ENCODE data around the gene SEC14L3. TPM values are rescaled to one million over a fixed set of nuclear protein-coding genes. Genes with fewer than 3 reads are reported as not detected.

SEC14L3 gene
- not detected in 2 replicates for total RNA-seq

DNA sequence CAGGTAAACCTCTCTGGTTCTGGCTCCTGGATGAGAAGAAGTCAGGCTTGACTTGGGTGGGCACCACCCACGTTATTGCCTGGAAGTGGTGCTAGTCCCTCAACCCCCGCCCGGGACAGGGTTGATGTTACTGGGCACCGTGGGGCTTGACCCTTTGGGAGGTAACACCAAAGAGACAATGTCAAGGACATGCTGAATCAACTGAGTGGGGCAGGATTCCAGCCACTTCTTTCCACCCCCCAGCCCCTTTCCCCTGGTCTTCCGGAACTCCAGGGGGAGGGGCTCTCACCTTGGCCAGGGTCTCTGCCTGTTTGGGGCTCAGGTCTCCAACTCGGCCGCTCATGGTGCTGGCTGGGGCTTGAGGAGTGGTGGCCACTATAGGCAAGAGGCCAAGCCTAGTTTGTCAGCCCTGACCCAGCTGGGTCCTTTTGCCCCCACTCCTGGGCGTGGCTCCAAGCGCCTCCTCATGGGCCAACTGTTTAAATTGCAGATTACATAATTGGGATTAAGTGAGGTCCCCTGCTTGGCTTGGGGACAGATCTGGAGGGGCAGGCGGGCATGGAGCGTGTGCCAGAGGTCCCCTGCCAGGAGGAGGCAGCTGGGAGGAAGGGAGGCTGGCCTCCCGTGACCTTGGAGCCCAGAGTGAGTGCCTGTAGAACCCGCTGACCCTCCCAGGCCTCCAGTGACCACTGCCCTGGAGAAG is at the start of gene SEC14L3:
SEC14L3 (minus strand) TSS at position 402 of the 703 bp plus-strand sequence; CDS start at position 343, 59 bp downstream.
- DNase-seq (ENCODE audit: low read depth in 2 of 2) = no peak

- DNase-seq (ENCODE audit: low read depth in 2 of 2) = no peak
Observed at GRCh38 chr22:30519842-30520425, 48.1 kb upstream of the SEC14L3 start.

DNA sequence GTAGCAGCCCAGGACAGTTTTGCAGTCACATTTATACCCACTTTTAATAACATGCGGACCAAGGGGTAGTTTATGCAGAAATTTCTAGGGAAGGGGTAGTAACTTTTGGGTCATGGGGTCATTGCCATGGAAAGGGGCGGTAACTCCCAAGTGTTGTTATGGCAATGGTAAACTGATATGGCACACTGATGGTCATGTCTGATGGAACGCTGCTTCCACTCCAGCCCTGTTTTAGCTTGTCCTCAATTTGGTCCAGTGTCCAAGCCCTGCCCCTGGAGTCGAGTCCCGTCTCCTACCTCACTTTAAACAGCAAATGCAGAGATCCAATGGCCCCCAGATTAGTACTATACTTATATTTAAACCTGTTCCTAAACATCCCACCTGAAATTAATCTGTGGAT is 44.9 kb upstream of the SEC14L3 start:
- no peak for DNase-seq (ENCODE audit: low read depth in 2 of 2)

DNA sequence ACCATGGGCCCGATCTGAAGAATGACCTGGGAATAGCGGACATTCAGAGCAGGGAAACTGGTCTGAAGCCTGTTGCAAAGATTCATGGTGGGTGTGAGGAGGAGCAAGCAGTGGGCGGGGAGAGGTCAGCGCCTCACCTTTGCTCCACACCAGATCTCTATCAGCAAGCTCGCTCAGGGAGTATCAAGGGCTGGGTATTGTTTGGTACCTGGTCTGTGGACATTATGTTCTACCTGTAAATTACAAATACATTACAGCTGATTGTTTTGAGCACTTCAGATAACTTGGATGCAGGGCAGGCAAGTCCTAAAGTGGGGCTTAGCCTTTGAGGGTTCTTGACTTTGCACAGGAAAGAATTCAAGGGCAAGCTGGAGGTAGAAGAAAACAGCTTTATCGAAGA is 44.5 kb upstream of the SEC14L3 start:
- no peak for DNase-seq (ENCODE audit: low read depth in 2 of 2)

DNA sequence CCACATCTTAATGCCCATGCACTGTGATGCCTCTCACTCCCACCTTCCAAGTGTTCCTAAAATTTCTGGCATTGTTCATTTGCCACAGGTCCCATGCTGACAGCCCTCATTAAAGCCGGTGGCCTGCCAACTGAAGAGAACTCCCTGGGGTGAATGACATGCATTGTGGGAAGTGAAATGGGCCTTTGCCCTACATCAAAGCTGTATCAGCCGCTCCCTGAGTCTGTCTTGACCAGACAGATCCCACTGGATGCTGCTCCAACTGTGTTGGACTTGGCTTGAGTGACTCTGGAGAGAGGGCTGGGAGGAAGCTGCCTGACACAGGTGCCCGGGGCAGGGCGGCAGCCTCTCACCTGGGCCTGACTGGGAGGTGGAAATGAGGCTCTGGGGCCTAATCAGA is 42.4 kb upstream of the SEC14L3 start:
- DNase-seq (ENCODE audit: low read depth in 2 of 2) = no peak

- no peak for DNase-seq (ENCODE audit: low read depth in 2 of 2)
Observed at GRCh38 chr22:30513462-30513861, 41.6 kb upstream of the SEC14L3 start.

DNA sequence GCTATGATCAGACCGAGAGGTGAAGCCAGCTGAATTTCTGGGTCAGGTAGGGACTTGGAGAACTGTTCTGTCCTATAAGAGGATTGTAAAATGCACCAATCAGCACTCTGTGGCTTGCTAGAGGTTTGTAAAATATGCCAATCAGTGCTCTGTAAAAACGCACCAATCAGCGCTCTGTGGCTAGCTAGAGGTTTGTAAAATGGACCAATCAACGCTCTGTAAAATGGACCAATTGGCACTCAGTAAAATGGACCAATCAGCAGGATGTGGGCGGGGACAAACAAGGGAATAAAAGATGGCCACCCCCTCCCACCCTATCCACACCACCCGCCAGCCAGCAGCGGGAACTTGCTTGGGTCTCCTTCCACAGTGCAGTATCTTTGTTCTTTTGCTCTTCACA is 40.1 kb upstream of the SEC14L3 start:
- no peak for DNase-seq (ENCODE audit: low read depth in 2 of 2)

- DNase-seq (ENCODE audit: low read depth in 2 of 2) = no peak
Observed at GRCh38 chr22:30511109-30511508, 39.3 kb upstream of the SEC14L3 start.

GRCh38 chr22:30508216-30508615 is 36.4 kb upstream of the SEC14L3 start:
- no peak for DNase-seq (ENCODE audit: low read depth in 2 of 2)

DNA sequence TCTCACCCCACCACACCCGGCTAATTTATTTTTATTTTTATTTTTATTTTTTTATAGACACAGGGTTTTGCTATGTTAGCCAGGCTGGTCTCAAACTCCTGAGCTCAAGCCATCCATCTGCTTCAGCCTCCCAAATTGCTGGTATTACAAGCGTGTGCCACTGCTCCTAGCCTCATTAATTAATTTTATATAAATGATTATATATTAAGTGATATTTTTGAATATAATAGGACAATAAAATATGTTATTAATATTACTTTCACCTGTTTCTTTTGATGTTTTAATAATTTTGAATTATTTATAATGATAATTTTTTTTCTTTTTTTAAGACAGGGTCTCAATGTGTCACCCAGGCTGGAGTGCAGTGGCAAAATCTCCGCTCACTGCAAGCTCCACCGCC is 35.9 kb upstream of the SEC14L3 start:
- DNase-seq (ENCODE audit: low read depth in 2 of 2) = no peak

DNA sequence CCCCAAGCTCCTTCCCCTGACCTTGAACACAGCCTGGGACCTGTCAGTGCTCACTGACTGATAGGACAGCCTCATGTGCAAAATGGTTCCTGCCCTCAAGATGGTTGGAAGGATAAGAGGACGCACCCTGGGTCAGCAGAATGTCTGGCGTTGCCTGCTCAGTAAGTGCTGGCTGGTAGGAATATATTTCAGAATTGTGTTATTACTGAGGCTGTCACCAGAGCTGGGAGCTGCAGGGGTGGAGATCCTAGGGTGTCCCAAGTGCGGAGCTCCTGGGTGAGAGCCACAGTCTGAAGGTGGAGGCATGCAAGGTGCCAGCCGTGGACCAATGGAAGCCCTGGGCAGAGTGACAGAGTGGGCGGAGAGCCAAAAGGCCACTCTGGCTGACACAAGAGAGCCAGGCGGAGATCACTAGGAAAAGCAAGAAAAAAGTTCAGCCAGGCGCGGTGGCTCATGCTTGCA is 34.7 kb upstream of the SEC14L3 start:
- DNase-seq (ENCODE audit: low read depth in 2 of 2) = no peak

- no peak for DNase-seq (ENCODE audit: low read depth in 2 of 2)
Observed at GRCh38 chr22:30503551-30503950, 31.7 kb upstream of the SEC14L3 start.

DNA sequence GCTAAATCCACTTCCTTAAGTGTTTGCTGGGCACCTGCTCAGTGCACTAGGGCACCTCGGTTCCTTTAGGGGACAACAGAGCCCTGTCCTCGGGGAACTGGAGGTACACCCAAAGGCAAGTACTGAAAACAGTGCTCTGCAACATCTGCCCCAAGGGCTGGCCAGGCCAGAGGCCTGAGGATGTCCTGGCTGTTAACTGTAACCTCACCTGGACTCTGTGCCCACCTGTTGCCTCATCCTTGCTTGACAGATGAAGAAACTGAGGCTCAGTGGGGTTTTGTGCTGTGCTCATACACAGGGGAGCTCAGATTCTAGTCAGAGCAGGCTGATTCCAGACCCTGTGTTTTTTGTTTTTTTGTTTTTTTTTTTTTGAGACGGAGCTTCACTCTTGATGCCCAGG is 31.1 kb upstream of the SEC14L3 start:
- DNase-seq (ENCODE audit: low read depth in 2 of 2) = no peak

GRCh38 chr22:30502153-30502552 is 30.3 kb upstream of the SEC14L3 start:
- no peak for DNase-seq (ENCODE audit: low read depth in 2 of 2)

DNA sequence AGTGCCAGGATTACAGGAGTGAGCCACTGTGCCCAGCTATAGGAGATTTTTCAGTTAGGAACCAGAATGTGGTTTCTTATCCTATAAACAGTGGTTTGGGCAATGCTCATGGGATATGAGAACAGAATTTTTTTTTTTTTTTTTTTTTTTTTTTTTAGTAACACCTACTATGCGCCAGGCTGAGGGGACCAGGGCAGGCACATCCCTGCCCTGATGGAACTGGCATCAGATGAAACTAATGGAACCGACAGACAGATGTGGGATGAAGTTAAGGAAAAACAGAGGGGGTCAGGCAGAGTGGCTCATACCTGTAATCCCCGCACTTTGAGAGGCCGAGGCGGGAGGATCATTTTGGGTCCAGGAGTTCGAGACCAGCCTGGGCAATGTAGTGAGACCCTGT is 28.8 kb upstream of the SEC14L3 start:
- DNase-seq (ENCODE audit: low read depth in 2 of 2) = no peak

DNA sequence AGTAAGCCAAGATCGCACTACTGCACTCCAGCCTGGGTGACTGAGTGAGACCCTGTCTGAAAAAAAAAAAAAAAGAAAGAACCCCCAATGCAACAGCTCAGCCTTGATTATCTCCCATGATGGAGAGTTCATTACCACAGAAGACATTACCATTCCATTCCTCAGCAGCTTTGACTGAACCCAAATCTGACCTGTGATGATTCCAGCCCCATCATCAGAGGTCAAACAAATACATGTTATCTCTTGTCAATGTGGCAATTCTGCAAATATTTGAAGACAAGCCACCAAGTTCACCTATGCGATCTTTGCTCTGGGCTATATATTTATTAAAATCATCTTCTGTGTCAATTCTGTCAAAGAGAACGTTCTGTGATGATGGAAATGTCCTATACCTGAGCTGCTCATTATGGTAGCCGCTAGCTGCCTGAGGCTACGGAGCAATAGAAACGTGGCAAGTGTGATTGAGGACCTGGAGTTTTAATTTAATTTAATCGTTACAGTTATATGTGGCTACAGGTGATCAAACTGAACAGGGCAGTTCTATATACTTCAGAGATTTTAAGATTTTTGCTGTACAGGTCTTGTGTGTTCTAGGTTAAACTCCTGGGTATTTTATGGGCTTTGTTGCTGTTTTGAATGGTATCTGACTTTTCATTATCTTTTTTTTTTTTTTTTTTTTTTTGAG is 25.8 kb upstream of the SEC14L3 start:
- no peak for DNase-seq (ENCODE audit: low read depth in 2 of 2)

DNA sequence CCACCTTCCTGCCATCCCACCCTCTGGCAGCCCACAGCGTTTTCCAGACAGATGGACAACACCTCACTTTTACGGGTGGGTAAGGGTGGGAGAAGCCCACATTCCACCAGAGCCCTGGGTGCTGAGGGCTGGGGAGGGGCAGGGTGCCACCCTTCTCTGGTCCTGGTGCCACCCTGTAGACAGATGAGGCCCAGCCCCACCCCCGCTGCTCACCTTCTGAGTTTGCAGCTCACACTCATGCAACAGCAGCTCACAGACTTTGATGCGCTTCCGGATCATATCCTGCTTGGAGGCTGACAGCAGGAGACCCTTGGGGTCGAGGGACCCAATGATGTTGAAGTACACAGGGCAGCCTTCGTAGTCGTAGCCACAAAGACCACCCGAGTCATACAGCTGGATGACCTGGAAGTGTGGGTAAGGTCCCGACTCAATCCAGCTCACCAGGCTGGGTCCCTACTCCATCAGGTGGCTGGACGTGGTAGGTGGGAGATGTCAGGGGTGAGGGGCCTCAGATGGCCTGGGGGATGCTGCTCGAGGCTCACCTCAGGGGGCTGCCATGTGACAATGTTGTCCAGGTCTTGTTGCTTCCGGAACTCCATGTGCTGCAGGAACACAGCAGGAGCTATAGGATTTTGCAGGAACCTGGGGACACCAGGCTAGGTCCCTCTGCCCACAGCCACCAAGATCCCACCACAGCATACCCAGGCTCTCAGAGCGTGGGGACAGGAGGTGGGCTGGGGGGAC is 23.4 kb upstream of the SEC14L3 start:
- DNase-seq (ENCODE audit: low read depth in 2 of 2) = no peak

DNA sequence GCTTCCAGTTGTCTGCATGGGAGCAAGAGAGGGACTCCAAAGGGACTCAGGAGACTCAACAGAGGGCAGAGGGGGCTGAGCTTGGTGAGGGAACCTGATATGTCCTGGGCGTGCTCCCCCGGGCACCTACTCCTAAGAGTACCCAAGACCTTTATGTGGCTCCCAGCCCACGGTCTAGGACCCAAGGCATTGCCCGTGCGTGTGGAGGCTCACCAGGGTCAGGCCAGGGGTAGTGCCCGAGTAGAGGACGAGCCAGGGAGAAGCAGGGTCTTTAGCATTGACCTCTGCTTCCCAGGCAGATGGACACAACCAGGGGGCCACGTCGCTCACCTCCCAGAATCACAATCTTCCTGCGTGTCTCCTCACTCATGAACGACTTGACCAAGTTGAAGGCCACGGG is 20.3 kb upstream of the SEC14L3 start:
- no peak for DNase-seq (ENCODE audit: low read depth in 2 of 2)

DNA sequence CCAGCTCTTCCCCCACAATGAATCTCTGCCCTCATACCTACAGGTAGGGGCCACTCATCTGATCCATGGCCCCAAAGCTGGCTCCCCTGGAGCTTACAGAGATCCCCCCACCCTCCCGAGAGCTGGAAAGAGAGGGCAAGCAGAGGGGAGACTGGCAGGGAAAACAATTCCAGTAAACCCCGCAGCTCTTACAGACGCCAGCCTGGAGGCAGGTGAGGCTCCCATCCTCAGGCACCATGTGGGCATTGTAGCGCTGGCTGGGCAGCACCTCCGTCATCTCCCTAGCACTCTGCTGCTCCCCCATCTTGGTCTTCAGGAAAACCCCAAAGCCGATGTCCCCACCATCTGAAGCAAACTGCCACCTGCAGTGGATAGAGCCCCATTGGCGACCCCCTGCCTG is 19.6 kb upstream of the SEC14L3 start:
- no peak for DNase-seq (ENCODE audit: low read depth in 2 of 2)

- peak in 1 of 2 donors; percentile 8 for DNase-seq (ENCODE audit: low read depth in 2 of 2)
Observed at GRCh38 chr22:30490399-30490798, 18.6 kb upstream of the SEC14L3 start.

DNA sequence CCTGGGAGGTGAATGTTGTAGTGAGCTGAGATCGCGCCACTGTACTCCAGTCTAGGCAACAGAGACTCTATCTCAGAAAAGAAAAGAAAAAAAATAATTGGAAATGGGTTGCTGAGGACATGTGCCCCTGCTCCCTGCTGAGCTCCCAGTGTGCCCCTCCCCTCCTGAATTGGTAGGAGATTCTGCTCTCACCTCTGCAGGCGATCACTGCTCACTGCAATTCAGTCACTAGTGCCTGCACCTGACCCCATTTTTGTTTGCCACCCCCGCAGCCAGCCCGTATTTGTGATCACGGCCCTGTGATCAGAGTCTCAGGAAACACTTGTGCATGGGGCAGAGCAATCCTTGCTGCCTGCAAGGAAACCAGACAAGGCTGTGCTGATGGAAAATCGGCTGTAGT is 16.3 kb upstream of the SEC14L3 start:
- DNase-seq (ENCODE audit: low read depth in 2 of 2) = no peak

- DNase-seq (ENCODE audit: low read depth in 2 of 2) = no peak
Observed at GRCh38 chr22:30486661-30487115, 14.9 kb upstream of the SEC14L3 start.

All from lung microvascular endothelial cell (primary cell).